22Rv1 (cell line): ENCODE data around the gene SLC24A4.

Experiments
- CTCF ChIP-seq: fragments of 450-650 bp; IDR thresholded peaks from 2 replicates; pipeline ENCODE4 v1.5.1; 2017; ENCODE audit warnings: mild to moderate bottlenecking
- ZFX ChIP-seq: fragments of 450-650 bp; IDR thresholded peaks from 2 replicates; pipeline ENCODE4 v1.6.1; 2017; ENCODE audit warnings: antibody characterized with exemption, borderline replicate concordance

GRCh38 chr14:92532490-92533163 is 209.7 kb downstream of the SLC24A4 start:
- TF ChIP-seq CTCF (no peak), ZFX (no peak)
